Epidermal melanocyte (primary cell): ENCODE results near the gene PDZK1.
"Not testable (repeated sequence)": the region's sequence is repeated elsewhere in the genome, so short reads cannot be mapped to it uniquely, and the experiment has no call there.

Experiments
- DNase-seq: peaks from one replicate; pipeline ENCODE4 v3.0.0; 2011; ENCODE audit warnings: low spot score; ENCODE audit not compliant: insufficient read length

Gene PDZK1

GRCh38 chr1:145710291-145711027 lies 3.3 kb upstream of the PDZK1 start:
- no peak for DNase-seq

- DNase-seq, result no peak
Observed at GRCh38 chr1:145708063-145708462, 895 bp upstream of the PDZK1 start.

GRCh38 chr1:145706086-145706664 lies 993 bp downstream of the PDZK1 start:
- DNase-seq, result no peak

DNA sequence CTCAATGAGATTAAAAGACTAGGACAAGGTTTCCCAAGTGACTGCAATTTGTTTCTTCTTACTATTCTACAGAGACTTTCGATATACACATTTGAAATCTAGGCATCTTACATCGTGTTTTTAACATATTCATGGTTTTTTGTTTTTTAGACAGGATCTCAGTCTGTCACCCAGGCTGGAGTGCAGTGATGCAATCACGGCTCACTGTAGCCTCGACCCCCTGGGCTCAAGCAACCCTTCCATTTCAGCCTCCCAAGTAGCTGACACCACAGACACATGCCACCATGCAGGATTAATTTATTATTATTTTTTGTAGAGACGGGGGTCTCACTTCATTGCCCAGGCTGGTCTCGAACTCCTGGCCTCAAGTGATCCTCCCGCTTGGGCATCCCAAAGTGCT lies 1.5 kb downstream of the PDZK1 start:
- DNase-seq, result no peak

GRCh38 chr1:145702826-145703225 lies 4.3 kb downstream of the PDZK1 start:
- no peak for DNase-seq

- DNase-seq, result no peak
Observed at GRCh38 chr1:145702052-145702451, 5.1 kb downstream of the PDZK1 start.

- no peak for DNase-seq
Observed at GRCh38 chr1:145701306-145701862, 5.8 kb downstream of the PDZK1 start.

GRCh38 chr1:145696630-145696960 lies 10.6 kb downstream of the PDZK1 start:
- no peak for DNase-seq

DNA sequence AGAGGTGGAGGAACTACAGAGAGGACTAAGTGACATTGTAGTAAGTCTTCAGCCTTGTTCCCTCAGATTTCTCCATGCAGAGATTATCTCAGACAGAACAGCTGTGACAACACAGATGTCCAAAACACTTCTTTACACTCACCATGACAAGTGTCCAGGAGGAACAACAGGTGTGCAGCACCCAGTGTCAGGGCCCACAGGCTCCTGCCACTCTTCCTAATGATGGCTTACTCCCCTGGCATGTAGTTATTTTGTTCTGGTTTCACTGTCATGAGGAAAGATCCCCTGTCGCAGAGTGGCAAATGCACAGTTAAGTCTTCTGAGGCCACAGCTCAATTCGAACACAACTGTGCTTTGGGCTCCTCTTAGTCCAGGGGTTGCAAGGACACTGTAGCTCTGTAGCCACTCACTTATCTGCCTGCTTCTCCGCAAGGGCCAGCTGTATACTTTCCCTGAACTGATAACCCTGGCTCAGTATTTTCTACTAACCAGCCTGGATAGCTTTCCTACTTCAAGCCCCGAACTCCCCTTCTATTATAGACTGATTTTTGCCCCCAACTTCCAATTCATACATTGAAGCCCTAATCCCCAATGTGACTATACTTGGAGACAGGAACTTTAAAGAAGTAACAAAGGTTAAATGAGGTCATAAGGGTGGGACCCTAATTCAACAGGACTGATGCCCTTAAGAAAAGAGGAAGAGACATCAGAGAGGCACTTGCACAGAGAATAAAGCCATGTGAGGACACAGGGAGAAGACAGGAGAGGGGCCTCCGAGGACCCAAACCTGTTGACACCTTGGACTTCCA lies 11.1 kb downstream of the PDZK1 start:
- DNase-seq, result no peak

DNA sequence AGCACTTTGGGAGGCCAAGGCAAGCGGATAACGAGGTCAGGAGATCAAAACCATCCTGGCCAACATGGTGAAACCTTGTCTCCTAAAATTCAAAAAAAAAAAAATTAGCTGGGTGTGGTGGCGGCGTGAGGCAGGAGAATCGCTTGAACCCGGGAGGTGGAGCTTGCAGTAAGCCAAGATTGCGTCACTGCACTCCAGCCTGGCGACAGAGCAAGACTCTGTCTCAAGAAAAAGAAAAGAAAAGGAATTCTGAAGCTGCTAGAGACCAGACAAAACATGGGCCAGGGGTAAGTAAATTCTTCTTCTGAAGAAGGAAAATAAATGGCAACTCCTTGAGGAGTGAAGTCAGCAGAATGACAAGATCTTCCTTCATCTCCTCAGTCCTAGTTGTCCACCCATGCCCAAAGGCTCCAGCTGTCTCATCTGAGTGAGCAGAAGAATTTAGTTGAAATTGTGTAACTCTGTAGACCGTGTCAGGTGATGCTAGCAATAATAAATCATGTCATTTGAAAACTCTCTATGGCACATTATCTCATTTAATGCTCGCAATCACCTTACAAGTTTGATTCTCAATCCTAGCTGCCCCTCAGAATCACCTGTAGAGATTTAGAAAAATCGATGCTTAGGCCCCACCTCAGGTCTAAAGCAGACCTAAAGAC lies 14.3 kb downstream of the PDZK1 start:
- DNase-seq, result no peak

GRCh38 chr1:145690587-145691558 lies 16.3 kb downstream of the PDZK1 start:
- peak; percentile 32 for DNase-seq

GRCh38 chr1:145689922-145690321 lies 17.2 kb downstream of the PDZK1 start:
- no peak for DNase-seq

GRCh38 chr1:145688924-145689323 lies 18.2 kb downstream of the PDZK1 start:
- no peak for DNase-seq

- no peak for DNase-seq
Observed at GRCh38 chr1:145688328-145688727, 18.8 kb downstream of the PDZK1 start.

DNA sequence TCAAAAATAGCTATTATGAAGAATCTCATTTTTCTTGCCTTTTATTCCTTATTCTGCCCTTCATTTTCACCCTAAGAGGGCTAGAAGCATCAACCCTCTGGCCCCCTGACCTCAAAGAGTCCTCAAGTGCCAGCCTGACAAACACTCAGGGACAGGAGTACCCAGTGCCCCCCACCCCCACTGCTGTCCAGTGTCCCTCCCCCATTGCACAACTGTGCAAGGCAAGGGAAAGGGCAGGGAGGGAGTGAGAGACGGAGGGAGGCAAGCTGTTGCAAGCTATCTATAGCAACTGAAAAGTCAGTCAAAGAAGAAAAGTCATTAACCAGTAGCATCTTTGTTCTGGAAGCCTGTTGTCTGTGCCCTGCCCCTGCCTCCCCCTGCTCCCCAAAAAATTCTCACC lies 21.1 kb downstream of the PDZK1 start:
- DNase-seq, result not testable (repeated sequence)

DNA sequence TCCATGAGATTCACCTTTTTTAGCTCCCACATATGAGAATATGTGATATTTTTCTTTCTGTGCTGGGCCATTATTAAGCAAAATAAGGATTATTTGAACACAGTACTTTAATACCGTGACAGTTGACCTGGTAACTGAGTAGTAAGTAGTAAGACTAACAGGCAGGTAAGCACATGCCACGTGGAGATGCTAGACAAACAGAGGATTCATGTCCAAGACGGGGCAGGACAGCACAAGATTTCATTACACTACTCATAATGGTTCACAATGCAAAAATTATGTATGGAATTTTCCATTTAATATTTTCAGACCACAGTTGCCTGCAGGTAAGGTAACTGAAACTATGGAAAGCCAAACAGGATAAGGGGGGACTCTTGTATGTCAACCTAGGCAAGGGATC lies 22.3 kb downstream of the PDZK1 start:
- not testable (repeated sequence) for DNase-seq

DNA sequence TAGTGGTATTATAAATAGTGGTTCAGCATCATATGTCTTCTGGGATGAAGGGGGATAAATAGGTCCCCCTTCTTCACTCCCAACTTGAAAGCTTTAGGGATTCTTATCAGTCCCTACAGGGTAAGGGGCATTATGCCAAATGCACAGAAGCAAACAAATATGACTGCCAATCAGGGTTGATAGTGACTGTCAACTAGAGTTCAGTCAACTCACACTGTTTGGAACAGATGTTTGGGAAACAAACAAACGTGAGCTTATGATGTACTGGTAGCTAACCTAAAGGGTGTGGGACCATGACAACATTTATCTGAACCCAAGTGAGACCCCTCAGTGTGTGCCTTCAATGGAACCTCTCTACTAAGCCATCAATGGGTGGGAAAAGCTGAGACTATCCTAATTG lies 34.0 kb downstream of the PDZK1 start:
- DNase-seq, result not testable (repeated sequence)

DNA sequence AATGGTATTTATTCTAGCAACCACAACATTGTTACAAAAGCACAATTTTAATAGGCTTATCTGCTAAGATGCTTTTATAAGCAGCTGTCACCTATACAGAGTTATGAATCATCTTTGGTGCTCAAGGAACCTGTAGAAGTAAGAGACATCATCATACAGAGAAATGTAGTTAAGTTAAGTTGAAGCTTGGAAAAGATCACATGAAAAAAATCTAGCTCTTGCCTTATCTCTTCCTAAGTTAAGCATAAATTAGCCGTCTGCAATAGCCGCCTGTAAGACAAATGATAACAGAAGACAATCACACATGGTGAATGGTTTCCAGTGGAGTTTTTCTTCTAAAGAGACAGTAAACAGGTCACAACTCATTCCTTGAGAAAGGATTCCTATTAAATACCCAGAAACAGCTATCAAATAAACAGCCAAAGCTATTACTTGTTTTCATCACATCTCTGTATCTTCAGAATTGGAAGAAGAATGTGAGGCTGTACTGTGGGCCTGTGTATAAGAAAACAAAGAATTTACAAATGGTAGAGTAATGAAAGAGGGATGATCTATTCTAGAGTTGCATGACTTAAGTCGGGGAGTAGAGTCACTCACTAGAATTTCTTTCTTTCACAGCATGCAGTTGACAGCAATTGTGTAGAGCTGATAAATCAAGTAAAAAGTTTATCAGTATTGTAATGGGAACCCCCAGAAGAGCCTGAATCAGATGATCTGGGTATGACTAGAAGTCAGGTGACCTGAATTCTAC lies 36.0 kb downstream of the PDZK1 start:
- DNase-seq, result not testable (repeated sequence)

GRCh38 chr1:145665015-145665414 lies 42.2 kb downstream of the PDZK1 start:
- DNase-seq, result not testable (repeated sequence)

- not testable (repeated sequence) for DNase-seq
Observed at GRCh38 chr1:145662502-145662901, 44.7 kb downstream of the PDZK1 start.
